Measurements from ENCODE around the gene MTA3.

DNA sequence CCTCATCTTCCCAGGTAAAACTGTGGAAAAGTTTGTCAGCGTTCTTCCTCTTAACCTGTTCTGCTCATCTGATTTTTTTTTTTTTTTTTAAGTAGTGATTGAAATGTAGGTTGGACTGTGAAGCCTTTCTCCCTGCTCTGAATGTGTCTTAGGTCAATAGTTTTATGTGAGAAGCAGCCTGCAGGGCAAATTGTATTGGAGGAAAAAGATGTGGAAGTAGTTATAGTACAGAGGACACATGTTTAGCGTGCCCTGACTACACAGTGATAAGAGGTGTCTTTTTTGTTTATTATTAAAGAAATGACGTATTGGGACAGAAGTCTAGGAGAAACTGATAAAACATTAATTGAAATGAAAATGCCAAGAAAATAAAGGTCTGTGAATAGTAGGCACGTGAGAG lies 1.5 kb downstream of the MTA3 start:
- TF ChIP-seq, protein P1, sequence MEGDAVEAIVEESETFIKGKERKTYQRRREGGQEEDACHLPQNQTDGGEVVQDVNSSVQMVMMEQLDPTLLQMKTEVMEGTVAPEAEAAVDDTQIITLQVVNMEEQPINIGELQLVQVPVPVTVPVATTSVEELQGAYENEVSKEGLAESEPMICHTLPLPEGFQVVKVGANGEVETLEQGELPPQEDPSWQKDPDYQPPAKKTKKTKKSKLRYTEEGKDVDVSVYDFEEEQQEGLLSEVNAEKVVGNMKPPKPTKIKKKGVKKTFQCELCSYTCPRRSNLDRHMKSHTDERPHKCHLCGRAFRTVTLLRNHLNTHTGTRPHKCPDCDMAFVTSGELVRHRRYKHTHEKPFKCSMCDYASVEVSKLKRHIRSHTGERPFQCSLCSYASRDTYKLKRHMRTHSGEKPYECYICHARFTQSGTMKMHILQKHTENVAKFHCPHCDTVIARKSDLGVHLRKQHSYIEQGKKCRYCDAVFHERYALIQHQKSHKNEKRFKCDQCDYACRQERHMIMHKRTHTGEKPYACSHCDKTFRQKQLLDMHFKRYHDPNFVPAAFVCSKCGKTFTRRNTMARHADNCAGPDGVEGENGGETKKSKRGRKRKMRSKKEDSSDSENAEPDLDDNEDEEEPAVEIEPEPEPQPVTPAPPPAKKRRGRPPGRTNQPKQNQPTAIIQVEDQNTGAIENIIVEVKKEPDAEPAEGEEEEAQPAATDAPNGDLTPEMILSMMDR (IDR thresholded peaks at IDR 0.05 in 4 of 5, conservative IDR thresholded peaks at IDR 0.05 in 1 of 5) = no peak
- TF ChIP-seq POLR2A (IDR thresholded peaks at IDR 0.05) = no peak
